GM21723 (cell line): Measurements from ENCODE around the gene TTC13.

Experiments
- ATAC-seq: cut with Tn5 transposase; IDR thresholded peaks from one replicate; pipeline ENCODE4 v1.9.1; 2021; ENCODE audit warnings: mild to moderate bottlenecking, moderate library complexity; ENCODE audit not compliant: unreplicated experiment

The TTC13 gene

GRCh38 chr1:230877146-230877923, 101.3 kb downstream of the TTC13 start:
- no peak for ATAC-seq

DNA sequence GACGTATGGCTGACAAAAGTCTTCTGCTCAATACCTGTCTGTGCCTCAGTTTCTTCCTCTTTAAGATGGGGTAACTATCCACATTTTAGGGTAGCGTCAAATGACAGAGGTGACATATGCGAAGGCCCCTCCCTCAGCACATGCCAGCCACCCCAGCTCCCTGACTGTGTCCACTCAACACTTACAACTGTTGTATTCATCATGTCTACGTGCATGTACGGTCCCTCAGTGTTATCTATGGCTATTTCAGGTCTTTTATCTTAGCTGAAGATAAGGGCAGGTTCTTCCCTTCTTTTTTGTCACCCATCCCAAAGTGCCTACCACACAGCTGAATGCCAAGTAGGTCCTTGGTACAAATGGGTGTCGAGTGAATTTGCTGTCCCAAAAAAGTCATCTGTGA, 102.0 kb downstream of the TTC13 start:
- ATAC-seq: no peak

DNA sequence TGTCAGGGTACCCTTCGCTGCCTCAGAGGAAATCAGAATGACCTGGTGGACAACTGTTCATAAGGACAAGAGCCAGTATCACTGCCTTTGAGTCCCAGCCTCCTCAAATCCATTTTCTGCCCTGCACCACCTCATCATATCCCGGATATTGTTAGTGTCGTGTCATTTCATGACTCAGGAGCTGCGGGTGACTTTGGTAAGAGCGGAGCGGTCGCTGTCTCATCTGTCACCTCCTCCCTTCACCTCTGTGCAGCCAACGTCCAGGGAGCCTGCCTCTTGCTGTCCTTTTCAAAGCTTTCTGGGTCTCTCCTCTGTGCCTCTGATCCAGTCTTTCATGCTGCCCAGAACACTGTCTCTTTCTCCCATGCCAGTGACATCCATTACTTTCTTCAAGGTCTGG, 103.3 kb downstream of the TTC13 start:
- ATAC-seq: no peak

DNA sequence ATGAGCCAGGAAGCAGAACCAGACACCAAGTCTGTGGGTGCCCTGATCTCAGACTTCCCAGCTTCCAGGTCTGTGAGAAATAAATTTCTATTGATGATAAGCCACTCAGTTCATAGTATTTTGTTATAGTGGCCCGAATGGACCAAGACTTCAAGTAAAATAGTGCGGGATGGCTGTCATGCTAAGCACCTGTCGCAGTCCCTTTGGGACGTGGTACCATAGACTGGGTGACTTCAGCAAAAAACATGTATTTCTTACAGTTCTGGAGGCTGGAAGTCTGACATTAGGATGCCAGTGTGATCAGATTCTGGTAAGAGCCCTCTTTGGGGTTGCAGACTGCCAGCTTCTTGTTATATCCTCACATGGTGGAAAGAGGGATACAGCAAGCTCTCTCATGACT, 107.7 kb downstream of the TTC13 start:
- ATAC-seq: no peak

- no peak for ATAC-seq
Observed at GRCh38 chr1:230869500-230869899, 109.2 kb downstream of the TTC13 start.

GRCh38 chr1:230868736-230869385, 109.8 kb downstream of the TTC13 start:
- ATAC-seq: peak; percentile 45

DNA sequence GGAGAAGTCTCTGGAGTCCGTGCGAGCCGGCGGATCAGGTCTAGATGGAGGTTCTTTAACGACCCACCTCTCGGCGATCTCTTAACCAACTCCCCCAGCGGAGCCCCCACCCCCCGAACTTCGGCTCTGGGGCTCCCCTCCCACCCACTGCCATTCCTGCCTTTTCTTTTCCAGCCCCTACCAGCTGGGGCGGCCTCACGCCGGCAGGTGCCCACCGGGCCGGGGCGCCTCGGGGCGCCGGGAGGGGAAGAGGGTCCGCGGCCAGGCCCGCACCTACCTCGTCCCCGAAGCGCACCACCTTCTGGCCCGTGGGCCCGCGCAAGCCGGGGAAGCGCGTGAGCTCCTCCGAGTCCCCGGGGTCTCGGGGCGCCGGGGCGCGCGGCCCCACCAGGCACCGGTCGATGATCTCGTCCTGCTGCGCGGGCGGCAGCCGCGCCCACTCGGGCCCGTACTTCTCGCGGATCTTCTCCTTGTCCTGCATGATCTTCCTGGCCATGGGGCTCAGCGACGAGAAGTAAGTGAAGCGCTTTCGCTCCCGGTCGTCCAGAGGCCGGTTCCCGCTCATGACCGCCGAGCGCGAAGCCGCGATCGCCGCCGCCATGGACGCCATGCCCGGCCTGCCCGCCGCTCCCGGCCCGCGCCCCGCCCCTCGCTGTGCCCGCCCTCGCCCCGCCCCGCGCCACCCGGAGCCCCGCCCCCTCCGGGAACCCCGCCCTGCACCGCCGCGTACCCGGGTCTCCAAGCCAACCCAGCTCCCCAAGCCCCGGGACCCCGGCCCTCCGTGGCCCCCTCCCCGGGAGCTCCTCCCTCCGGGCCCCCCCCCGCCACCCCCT, 110.5 kb downstream of the TTC13 start, which contains the start of gene C1orf198:
Gene C1orf198 (minus strand): TSS at position 619 of the 833 bp plus-strand sequence. CDS start 9 bp downstream, at position 610.
- peak; percentile 88 for ATAC-seq

DNA sequence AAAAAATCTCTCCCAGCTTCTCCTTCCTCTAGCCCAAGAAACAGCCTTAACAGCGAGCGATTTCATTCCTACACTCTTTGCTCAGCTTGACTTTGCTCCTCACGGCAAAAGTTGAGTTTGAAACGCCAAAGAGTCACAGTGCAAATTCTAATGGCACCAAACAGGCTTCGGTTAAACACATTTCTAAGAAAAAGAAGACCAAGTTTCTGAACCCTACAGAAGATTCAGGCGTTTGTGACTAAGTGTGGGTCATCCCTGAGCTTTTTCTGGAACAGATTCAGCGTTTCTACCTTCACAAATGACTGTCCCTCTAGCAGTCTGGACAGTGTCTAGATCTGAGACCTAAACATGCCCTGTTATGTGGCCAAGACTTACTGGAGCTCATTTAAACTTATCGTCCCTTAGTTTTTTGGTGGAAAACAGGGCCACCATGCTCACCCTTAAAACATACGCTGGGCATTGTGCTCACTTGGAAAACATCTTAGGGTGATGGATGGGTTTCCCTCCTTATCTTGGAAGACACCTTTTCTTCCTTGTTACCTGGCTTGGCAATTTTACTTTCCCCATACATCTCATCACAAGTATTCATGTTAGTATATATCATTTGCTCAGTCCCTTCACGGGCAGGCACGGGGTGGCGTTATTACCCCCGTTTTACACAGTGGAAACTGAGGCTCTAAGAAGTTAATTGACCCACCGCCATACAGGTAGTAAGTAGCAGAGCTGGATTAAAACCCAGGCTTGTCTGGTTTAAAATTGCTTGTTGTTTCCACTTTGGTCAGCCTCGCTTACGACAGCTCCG, 111.4 kb downstream of the TTC13 start:
- ATAC-seq: no peak

GRCh38 chr1:230866171-230867070, 112.2 kb downstream of the TTC13 start:
- no peak for ATAC-seq

DNA sequence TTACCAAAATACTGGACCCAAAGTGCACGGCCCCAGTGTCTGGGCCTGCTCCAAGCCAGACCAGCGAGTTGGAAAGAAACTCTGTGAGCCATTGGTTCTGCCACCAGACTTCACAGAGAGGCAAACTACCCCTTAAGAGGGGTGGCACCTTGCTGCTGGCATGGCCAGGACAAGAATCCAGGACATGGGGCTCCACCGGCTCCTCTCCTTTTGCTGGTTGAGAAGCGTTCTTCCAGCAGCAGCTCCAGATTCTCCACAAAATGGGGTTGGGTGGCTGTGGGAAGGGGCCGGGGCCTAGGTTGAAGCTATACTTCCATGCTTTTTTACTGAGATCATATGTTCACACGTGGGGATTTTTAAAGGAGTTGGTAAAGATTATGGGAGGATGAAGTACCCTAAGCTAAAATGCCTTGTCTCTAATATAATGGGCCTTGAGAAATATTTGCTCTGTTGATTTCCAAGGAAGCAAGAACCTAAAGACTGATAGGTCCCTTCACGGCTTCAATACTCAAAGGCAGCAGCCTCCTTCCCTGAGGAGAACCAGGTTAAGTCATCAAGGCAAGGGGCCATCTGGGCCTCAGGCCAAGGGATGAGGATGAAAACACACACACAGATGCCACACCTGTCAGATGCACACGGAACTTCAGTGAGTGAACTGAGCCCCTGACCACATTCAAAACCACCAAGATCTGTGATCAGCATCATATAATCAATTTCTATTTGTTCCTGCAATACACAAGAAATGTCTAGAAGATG, 113.4 kb downstream of the TTC13 start:
- no peak for ATAC-seq

GRCh38 chr1:230864441-230864840, 114.2 kb downstream of the TTC13 start:
- ATAC-seq: no peak

- no peak for ATAC-seq
Observed at GRCh38 chr1:230863449-230863848, 115.2 kb downstream of the TTC13 start.

DNA sequence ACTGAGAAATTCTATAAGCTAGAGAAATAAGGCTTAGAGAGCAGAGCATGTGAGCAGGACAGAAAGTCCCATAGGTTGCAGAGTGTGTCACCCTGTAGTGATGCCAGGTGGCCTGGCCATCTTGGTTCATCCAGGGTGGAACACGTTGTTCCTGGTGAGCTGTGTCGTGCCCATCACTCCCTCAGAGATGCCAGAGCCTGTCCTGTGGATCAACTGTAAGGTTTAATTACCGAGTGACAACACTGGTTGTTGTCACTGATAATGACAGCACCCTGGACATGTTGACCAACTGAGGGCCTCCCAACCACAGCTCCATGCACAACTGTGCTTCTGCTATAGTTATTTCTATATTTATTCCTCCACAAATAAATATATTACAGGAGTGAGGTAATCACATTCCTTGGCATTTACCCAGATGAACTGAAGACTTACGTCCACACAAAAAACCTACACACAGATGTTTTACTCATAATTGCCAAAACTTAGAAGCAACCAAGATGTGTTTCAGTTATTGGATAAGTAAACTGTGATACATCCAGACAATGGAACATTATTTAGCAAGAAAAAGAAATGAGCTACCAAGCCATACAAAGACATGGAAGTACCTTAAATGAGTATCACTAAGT, 116.6 kb downstream of the TTC13 start:
- ATAC-seq: no peak

- no peak for ATAC-seq
Observed at GRCh38 chr1:230861489-230861888, 117.2 kb downstream of the TTC13 start.

DNA sequence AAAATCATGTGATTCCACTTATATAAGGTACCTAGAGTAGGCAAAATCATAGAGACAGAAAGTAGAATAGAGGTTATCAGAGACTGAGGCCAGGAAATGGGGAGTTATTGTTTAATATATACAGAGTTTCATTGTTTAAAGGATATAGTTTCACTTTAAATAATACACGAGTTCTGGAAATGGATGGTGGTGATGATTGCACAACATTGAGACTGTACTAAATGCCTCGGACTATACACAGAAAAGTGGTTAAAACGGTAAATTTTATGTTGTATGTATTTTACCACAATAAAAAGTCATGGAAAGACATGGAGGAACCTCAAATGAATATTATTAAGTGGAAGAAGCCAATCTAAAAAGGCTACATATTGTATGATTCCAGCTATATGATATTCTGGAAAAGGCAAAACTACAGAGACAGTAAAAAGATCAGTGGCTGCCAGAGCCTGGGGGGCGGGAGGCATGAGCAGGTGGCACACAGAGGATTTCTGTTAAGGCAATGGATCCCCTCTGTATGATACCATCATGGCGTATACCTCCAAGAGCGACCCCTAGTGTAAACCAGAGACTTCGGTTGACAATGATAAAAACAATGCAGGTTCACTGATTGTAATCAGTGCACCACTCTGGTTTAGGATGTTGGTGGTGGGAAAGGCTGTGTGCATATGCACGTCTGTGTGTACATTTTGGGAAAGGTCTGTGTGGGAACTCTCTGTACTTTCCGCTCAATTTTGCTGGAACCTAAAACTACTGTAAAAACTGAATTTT, 117.9 kb downstream of the TTC13 start:
- no peak for ATAC-seq

DNA sequence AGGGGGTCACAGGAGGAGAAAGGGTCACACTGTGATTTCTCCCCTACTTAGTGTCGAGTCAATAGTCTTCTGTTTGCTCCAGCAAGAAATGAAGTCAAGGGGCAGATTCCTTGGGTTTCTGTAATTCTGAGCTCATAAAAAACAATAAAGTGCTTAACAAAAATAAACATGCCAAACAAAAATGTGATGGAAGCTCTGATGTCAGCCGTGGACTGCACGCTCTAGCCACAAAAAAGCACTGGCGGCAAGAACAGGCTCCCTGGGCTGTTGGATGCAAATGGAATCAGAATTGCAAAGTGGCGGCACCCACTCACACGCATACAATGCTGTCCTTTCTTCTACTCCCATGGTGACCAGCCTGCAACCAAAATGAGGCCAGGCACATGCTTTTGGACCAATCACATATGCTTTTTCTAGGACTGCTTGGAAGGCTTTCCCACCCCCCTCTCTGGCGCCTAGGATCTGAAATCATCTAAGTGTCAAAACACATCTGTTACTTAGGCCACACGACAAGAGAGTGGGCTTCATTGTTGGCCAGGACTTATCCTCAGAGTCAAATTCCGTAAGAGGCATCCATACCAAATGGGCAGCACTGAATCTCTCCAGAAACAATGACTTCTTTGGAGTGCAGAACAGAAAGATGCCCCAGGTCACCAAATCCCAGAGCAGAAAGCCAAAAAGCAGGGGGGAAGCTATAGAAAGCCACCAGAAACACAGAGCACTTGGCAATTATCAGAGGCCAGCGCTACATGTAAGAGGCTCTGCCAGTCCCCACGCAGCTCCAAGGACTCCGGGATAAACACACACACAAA, 119.5 kb downstream of the TTC13 start:
- no peak for ATAC-seq

GRCh38 chr1:230858236-230858820, 120.3 kb downstream of the TTC13 start:
- no peak for ATAC-seq
